Activated T-helper 2 cell treated with anti-CD3 and anti-CD28 coated beads, Interferon-gamma antibody, Interleukin-2, Interleukin-4, amounts not matched to agents 10 μg/mL and 5 μg/mL and 100 μg/mL, durations not matched to agents 14 hours and 24 hours and 36 hours (primary cell): ENCODE data around the gene ADNP. TPM values are rescaled to one million over a fixed set of nuclear protein-coding genes. Genes with fewer than 3 reads are reported as not detected.
A peak's percentile ranks its signal among the peaks of the same experiment; 100 is the strongest.

Experiments used
- DNase-seq: peaks from one replicate; pipeline ENCODE4 v3.0.0; 2021; ENCODE audit warnings: low spot score
- H3K27ac Mint-ChIP-seq: one replicate; pipeline ENCODE4 v1.8.0; 2021; ENCODE audit warnings: mixed read lengths
- H3K27me3 Mint-ChIP-seq: one replicate; pipeline ENCODE4 v1.8.0; 2021; ENCODE audit warnings: low read depth, mixed read lengths
- H3K36me3 Mint-ChIP-seq: one replicate; pipeline ENCODE4 v1.8.0; 2021; ENCODE audit warnings: low read depth, mixed read lengths
- H3K4me1 Mint-ChIP-seq: one replicate; pipeline ENCODE4 v1.8.0; 2021; ENCODE audit warnings: low read depth, mixed read lengths
- H3K4me3 Mint-ChIP-seq: one replicate; pipeline ENCODE4 v1.8.0; 2021; ENCODE audit warnings: low read depth, mild to moderate bottlenecking, moderate library complexity, mixed read lengths
- H3K9me3 Mint-ChIP-seq: one replicate; pipeline ENCODE4 v1.8.0; 2021; ENCODE audit warnings: mixed read lengths
- intact Hi-C: fragments of 100-400 bp; cut with micrococcal nuclease; formaldehyde crosslinking; loops from one replicate; pipeline ENCODE4 v1.15.1; 2023
- total RNA-seq: library from RNA; stranded (reverse); gene quantifications from 2 replicates; pipeline ENCODE4 v1.2.3, GENCODE V29; 2022

The ADNP gene
- total RNA-seq, 1 donor from 2014 or later = 64.7 TPM

DNA sequence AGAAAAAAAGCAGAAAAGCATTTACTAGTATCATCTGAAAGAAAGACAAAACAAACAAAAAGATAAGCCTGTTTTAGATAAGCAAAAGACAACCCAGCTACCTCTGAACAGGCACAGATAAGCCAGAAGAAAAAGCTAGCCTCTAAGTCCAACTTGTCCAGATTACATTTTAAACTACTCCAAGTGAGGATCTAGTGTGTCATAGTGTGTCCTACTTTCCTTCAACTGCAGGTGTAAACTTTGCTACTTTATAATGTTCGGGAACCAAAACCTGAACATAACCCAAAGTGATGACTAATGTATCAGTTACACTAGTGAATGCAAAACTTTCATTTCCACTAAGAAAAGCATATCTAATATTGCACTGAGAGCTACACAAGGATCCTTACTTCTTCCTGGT, 19.5 kb downstream of the ADNP start:
- H3K36me3 Mint-ChIP-seq = peaks cover 52% of the 10 kb centered on the region
- peak overlapping the region; percentile 34 for H3K27ac Mint-ChIP-seq
- intact Hi-C loops = no loop called here
- H3K27me3 Mint-ChIP-seq = no peaks in the 10 kb centered on the region
- H3K4me3 Mint-ChIP-seq = no peak overlapping the region
- H3K4me1 Mint-ChIP-seq = peaks cover 48% of the 10 kb centered on the region
- no peaks in the 10 kb centered on the region for H3K9me3 Mint-ChIP-seq
- DNase-seq = no peak

DNA sequence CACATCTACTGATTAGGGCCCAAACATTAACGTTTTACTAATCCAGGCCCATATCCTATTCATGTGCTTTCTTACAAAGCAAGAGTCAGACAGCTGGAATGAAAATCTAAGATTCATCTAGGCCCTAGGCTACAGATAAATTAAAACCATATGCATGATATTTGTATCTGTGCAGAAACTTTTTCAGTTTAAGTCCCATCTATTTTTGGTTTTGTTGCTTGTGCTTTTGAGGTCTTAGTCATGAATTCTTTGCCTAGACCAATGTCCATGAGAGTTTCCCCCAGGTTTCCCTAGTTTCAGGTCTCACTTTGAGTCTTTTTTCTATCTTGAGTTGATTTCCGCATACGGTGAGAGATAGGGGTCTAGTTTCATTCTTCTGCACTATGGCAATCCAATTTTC, 20.2 kb downstream of the ADNP start:
- Mint-ChIP-seq H3K4me1 (peaks cover 44% of the 10 kb centered on the region), H3K4me3 (no peak overlapping the region), H3K9me3 (no peaks in the 10 kb centered on the region), H3K27ac (peak overlapping the region; percentile 34), H3K27me3 (no peaks in the 10 kb centered on the region), H3K36me3 (peaks cover 48% of the 10 kb centered on the region)
- intact Hi-C loops = no loop called here
- DNase-seq = no peak

DNA sequence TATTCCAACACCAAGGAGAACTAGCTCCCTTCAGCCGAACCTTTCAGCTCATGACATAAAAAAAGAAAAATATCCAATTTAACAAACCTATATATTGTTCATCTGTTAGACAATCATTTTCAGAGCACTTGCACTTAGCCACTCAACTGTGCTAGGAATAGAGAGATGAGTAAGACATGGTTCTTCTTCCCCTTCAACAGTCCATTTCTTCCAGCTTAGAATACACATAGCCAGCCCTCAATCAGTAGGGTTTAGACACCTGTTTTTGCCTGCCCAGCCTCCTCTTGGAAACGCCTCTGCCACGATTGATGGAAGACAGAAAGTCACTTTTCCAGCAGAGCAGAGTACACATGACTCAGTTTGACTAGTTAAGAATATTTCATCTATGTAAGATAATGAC, 21.8 kb downstream of the ADNP start:
- peaks cover 49% of the 10 kb centered on the region for H3K36me3 Mint-ChIP-seq
- peaks cover 34% of the 10 kb centered on the region for H3K4me1 Mint-ChIP-seq
- DNase-seq = no peak
- intact Hi-C loops = no loop called here
- no peak overlapping the region for H3K27ac Mint-ChIP-seq
- no peaks in the 10 kb centered on the region for H3K9me3 Mint-ChIP-seq
- H3K27me3 Mint-ChIP-seq = no peaks in the 10 kb centered on the region
- no peak overlapping the region for H3K4me3 Mint-ChIP-seq

DNA sequence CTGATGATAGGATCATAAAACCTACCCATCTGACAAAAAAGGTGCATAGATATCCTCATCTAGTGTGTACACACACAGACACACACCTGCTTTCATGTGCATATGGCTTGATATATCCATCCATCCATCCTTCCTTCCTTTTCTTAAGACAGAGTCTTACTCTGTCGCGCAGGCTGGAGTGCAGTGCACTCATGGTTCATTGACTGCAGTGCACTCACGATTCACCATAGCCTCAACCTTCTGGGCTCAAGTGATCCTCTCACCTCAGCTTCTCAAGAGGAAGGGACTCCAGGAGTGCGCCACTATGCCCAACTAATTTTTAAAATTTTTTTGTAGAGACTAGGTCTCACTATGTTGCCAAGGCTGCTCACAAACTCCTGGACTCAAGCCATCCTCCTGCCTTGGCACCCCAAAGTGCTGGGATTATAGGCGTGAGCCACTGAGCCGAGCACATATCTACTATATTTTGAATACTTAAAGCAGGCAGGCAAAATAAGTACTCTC, 27.1 kb downstream of the ADNP start:
- no peak overlapping the region for H3K4me3 Mint-ChIP-seq
- H3K36me3 Mint-ChIP-seq = peaks cover 50% of the 10 kb centered on the region
- H3K27ac Mint-ChIP-seq = no peak overlapping the region

DNA sequence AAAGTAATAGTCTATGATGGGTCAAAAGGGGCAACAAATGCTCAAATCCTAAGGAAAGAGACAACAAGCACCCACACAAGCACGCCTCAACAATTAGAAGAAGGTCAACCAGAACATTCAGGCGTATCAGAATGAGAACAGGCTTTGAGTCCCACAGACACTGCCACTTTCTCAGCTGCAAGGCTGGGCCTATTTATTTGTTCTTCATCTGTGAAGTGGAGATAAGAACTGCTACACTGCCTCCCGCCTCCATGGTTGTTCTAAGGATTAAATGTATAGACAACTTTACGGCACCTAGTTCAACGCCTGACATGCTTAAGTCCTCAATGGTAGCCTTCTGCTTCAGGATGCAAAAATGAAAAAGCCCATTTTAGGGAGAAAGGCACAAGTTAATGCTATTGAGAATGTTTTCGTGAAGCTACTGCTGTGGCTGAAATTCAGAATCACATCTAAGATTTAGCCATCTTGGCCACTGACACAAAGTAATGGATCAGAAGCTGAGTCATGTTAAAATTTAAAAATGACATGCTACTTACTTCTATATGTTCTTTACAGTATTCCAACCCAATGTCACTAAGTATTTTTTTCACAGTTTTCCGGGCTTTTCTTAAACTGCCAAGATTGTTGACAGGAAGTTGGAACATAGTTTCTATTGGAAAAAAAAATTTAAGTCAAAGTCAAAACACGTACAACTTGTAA, 27.7 kb downstream of the ADNP start:
- intact Hi-C loops = no loop called here
- Mint-ChIP-seq H3K4me3 (no peak overlapping the region), H3K27ac (no peak overlapping the region), H3K36me3 (peaks cover 57% of the 10 kb centered on the region), H3K27me3 (no peaks in the 10 kb centered on the region), H3K4me1 (peaks cover 8% of the 10 kb centered on the region), H3K9me3 (no peaks in the 10 kb centered on the region)
- no peak for DNase-seq

More for the DNA sequence above, 27.1 kb downstream of the ADNP start:
- Mint-ChIP-seq H3K4me1 (peaks cover 8% of the 10 kb centered on the region), H3K27me3 (no peaks in the 10 kb centered on the region), H3K9me3 (no peaks in the 10 kb centered on the region)
- no peak for DNase-seq
- intact Hi-C loops = no loop called here

DNA sequence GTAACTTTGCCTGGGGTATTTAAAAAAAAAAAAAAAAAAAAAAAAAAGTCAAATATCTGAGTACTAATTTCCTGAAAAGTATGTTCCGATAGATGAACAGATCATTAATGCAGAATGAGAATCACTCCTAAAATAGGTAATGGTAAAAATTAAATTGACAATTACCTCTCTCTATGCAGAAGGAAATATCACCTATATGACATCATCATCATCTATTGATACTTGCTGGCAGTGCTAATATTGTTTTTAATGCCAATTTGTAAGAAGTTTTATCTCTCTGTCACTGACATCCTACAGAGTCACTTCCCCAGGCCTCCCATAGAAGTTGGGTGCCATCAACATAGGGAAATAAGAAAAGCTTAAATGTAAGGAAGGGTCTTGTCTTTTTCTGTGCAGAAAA, 29.9 kb downstream of the ADNP start:
- H3K9me3 Mint-ChIP-seq = no peaks in the 10 kb centered on the region
- intact Hi-C loops = no loop called here
- peaks cover 65% of the 10 kb centered on the region for H3K36me3 Mint-ChIP-seq
- H3K4me3 Mint-ChIP-seq = no peak overlapping the region
- DNase-seq = no peak
- no peaks in the 10 kb centered on the region for H3K27me3 Mint-ChIP-seq
- no peak overlapping the region for H3K27ac Mint-ChIP-seq
- peaks cover 10% of the 10 kb centered on the region for H3K4me1 Mint-ChIP-seq

DNA sequence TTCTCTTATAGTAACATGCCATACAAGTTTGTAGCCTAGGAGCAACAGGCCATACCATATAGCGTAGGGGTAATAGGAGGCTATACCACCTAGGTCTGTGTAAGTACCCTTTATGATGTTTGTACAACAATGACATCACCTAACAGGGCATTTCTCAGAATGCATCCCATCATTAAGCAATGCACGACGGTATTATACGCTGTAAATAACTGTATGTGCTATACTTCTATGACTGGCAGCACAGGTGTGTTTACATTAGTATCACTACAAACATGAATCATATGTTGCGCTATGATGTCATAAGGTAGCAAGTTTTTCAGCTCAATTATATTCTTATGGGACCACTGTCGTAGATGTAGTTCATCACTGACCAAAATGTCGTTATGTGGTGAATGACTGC, 31.0 kb downstream of the ADNP start:
- Mint-ChIP-seq H3K27me3 (no peaks in the 10 kb centered on the region), H3K9me3 (no peaks in the 10 kb centered on the region), H3K36me3 (peaks cover 65% of the 10 kb centered on the region), H3K27ac (no peak overlapping the region), H3K4me3 (no peak overlapping the region), H3K4me1 (peaks cover 10% of the 10 kb centered on the region)
- intact Hi-C loops = no loop called here
- DNase-seq = no peak

DNA sequence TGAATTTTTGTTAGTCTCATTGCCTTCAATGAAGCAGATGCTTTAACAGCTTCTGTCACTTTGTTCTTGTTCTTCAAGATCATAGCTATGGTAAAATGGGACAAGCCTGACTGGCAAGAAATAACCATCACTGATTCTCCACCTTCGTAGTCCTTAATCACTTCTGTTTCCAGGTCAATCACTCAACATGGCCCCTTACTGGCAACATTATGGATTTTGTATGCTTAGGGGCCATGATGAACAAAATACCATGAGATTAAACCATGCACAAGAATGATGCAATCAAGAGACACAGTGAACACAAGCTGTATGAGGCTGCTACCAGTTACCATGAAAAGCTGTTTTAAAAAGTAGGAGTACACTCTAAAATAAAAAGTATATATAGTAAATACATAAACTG, 32.8 kb downstream of the ADNP start:
- no peak overlapping the region for H3K27ac Mint-ChIP-seq
- intact Hi-C loops = no loop called here
- no peaks in the 10 kb centered on the region for H3K27me3 Mint-ChIP-seq
- no peak overlapping the region for H3K4me3 Mint-ChIP-seq
- no peak for DNase-seq
- peaks cover 76% of the 10 kb centered on the region for H3K36me3 Mint-ChIP-seq
- H3K9me3 Mint-ChIP-seq = no peaks in the 10 kb centered on the region
- peaks cover 6% of the 10 kb centered on the region for H3K4me1 Mint-ChIP-seq

DNA sequence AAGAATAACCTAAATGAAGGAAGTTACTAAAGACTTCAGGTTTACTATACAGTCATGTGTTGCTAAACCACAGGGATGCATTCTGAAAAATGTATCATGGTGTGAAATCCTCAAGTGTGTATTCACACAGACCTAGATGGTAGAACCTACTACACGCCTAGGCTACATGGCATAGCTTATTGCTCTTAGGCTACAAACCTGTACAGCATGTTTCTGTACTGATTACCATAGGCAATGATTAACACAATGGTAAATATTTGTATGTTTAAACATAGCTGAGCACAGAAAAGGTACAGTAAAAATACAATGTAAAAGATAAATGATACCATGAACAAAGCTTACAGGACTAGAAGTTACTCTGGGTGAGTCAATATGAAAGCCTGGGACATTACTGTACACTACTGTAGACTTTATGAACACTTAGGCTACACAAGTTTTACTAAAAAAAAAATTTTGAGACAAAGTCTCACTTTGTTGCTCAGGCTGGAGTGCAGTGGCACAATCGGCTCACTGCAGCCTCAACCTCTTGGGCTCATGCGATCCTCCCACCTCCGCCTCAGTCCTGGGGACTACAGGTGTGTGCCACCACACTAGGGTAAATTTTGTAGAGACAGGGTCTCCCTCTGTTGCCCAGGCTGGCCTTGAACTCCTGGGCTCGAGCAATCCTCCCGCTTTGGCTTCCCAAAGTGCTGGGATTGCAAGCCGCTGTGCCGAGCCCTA, 36.0 kb downstream of the ADNP start:
- intact Hi-C loops = no loop called here
- H3K27ac Mint-ChIP-seq = no peak overlapping the region
- H3K36me3 Mint-ChIP-seq = peaks cover 82% of the 10 kb centered on the region
- H3K4me1 Mint-ChIP-seq = peaks cover 9% of the 10 kb centered on the region
- DNase-seq = no peak
- no peaks in the 10 kb centered on the region for H3K9me3 Mint-ChIP-seq
- no peak overlapping the region for H3K4me3 Mint-ChIP-seq
- no peaks in the 10 kb centered on the region for H3K27me3 Mint-ChIP-seq

DNA sequence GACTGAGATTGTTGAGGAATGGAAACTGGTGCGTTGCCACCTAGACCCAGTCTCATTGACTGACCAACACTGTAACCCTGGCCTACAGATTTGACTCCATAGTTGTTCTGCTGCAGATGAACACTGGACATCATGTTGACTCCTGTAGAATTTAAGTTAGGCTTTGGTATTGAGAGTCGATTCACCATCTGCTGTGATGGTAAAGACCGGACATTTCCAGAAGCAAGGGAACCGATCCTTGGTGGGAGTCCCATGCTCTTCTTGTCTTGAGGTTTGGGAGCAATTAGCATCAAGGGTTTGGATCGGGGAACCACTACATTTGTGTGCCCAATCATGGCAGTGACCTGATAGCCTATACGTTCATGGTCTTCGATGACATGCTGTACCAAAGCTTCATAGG, 37.6 kb downstream of the ADNP start:
- Mint-ChIP-seq H3K27ac (no peak overlapping the region), H3K4me1 (peaks cover 9% of the 10 kb centered on the region), H3K9me3 (no peaks in the 10 kb centered on the region), H3K27me3 (no peaks in the 10 kb centered on the region), H3K4me3 (no peak overlapping the region), H3K36me3 (peaks cover 86% of the 10 kb centered on the region)
- intact Hi-C loops = no loop called here
- no peak for DNase-seq

DNA sequence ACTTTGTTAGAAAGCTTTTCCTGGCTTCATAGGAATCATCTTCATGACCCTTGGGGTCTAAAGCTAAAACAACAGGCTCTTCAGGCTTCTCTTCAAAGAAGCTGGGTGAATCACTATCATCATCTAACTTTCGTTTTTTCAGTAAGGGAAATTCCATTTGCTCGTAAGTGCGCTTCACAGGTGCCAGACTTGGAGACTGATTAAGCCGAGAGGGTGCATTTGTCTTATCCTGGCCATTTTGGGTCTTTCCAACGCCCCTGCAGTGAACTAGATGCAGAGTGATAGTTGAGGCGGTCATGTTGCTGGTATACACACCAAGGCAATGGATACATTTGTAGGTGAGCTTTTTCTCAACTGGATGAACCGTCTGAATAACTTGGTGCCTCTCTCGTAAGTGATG, 38.8 kb downstream of the ADNP start:
- H3K27ac Mint-ChIP-seq = peak overlapping the region; percentile 31
- no peak overlapping the region for H3K4me3 Mint-ChIP-seq
- DNase-seq = no peak
- no peaks in the 10 kb centered on the region for H3K27me3 Mint-ChIP-seq
- intact Hi-C loops = no loop called here
- H3K36me3 Mint-ChIP-seq = peaks cover 86% of the 10 kb centered on the region
- H3K9me3 Mint-ChIP-seq = no peaks in the 10 kb centered on the region
- peaks cover 9% of the 10 kb centered on the region for H3K4me1 Mint-ChIP-seq

DNA sequence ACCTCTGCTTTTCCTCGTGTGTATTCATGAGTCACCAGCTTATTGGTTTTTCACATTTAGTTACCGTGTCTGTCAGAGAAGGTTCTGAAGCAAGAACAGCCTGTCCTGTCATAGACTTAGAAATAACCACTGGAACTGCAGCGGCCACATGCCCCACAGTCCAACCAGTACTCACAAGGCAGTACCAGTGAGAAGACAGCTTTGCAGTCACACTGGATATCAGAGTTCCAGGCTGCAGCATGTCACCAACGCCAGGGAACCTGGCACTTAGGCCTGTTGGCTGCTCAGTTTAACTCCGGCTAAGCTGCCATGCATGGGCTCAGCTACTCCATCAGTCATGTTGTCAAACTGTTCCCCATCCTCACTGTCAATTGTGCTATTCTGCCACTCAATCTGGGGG, 40.1 kb downstream of the ADNP start:
- Mint-ChIP-seq H3K4me3 (no peak overlapping the region), H3K4me1 (peaks cover 7% of the 10 kb centered on the region), H3K36me3 (peaks cover 80% of the 10 kb centered on the region), H3K27ac (no peak overlapping the region), H3K9me3 (no peaks in the 10 kb centered on the region), H3K27me3 (no peaks in the 10 kb centered on the region)
- intact Hi-C loops = no loop called here
- DNase-seq = no peak

DNA sequence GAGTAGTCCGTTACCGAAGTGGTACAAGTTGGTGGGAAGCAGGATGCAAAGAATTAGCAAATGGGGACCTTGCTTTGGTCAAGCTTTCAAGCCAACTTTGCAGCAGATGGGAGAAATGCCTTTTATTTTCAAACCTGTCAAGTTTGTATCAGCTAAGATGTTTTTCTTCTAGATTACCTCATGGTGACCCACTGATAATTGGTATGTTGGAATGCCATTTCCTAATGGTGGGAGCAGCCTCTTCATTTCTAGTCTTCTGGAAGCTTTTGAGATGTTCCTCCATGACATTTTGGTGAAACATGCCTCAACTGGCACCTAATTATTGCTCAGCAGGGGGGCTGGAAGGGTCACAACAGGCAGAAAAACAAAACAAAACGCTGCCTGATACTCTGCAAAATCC, 43.7 kb downstream of the ADNP start:
- intact Hi-C loops = no loop called here
- H3K27ac Mint-ChIP-seq = no peak overlapping the region
- no peak for DNase-seq
- no peaks in the 10 kb centered on the region for H3K9me3 Mint-ChIP-seq
- no peaks in the 10 kb centered on the region for H3K27me3 Mint-ChIP-seq
- no peak overlapping the region for H3K4me3 Mint-ChIP-seq
- peaks cover 52% of the 10 kb centered on the region for H3K36me3 Mint-ChIP-seq
- peaks cover 7% of the 10 kb centered on the region for H3K4me1 Mint-ChIP-seq
